NT2/D1 (cell line): ENCODE results near the gene SMC2.
A peak's percentile ranks its signal among the peaks of the same experiment; 100 is the strongest.

Experiments
- DNase-seq: peaks from one replicate; pipeline ENCODE4 v3.0.0-alpha.2; 2011; ENCODE audit warnings: low read depth, low spot score
- H3K27me3 ChIP-seq: 2 replicates; pipeline ENCODE4 v1.6.0; 2011; ENCODE audit warnings: mild to moderate bottlenecking; ENCODE audit not compliant: insufficient read length, insufficient read depth
- H3K36me3 ChIP-seq: 2 replicates; pipeline ENCODE4 v1.6.1; 2011; ENCODE audit warnings: mild to moderate bottlenecking, low read length, mixed read lengths; ENCODE audit not compliant: insufficient read depth, insufficient read length
- H3K4me1 ChIP-seq: 2 replicates; pipeline ENCODE4 v1.5.1; 2011; ENCODE audit not compliant: insufficient read depth, insufficient read length
- H3K4me3 ChIP-seq: 2 replicates; pipeline ENCODE4 v1.5.1; 2011; ENCODE audit warnings: low read depth; ENCODE audit not compliant: insufficient read length
- H3K9ac ChIP-seq: 2 replicates; pipeline ENCODE4 v1.6.0; 2011; ENCODE audit warnings: low read depth; ENCODE audit not compliant: insufficient read length
- H3K9me3 ChIP-seq: 2 replicates; pipeline ENCODE4 v1.5.1; 2011; ENCODE audit warnings: mild to moderate bottlenecking, low read length; ENCODE audit not compliant: insufficient read depth
- SUZ12 ChIP-seq: IDR thresholded peaks from 2 replicates; pipeline ENCODE4 v1.6.1; 2011; ENCODE audit not compliant: insufficient read length, insufficient read depth; ENCODE audit errors: extremely low read depth
- YY1 ChIP-seq: IDR thresholded peaks from 2 replicates; pipeline ENCODE4 v1.6.1; 2011; ENCODE audit not compliant: insufficient read length, insufficient read depth
- ZNF274 ChIP-seq: IDR thresholded peaks from 2 replicates; pipeline ENCODE4 v1.6.1; 2011; ENCODE audit warnings: mild to moderate bottlenecking, low read depth, low read length

The SMC2 gene

GRCh38 chr9:104142799-104143549, 48.9 kb downstream of the SMC2 start:
- H3K36me3 ChIP-seq, result peaks cover 35% of the 10 kb centered on the region
- no peak overlapping the region for H3K4me3 ChIP-seq
- no peak overlapping the region for H3K9ac ChIP-seq
- no peaks in the 10 kb centered on the region for H3K27me3 ChIP-seq
- TF ChIP-seq ZNF274, result no peak
- TF ChIP-seq YY1, result no peak
- no peak for TF ChIP-seq SUZ12
- DNase-seq, result no peak
- no peaks in the 10 kb centered on the region for H3K4me1 ChIP-seq
- H3K9me3 ChIP-seq, result no peaks in the 10 kb centered on the region

- no peak for DNase-seq
- H3K36me3 ChIP-seq, result peaks cover 34% of the 10 kb centered on the region
- TF ChIP-seq SUZ12, result no peak
- no peak for TF ChIP-seq ZNF274
- no peak for TF ChIP-seq YY1
- H3K9ac ChIP-seq, result no peak overlapping the region
- H3K27me3 ChIP-seq, result no peaks in the 10 kb centered on the region
- no peak overlapping the region for H3K4me3 ChIP-seq
- H3K4me1 ChIP-seq, result no peaks in the 10 kb centered on the region
- H3K9me3 ChIP-seq, result no peaks in the 10 kb centered on the region
Measured at GRCh38 chr9:104143550-104143910, 49.4 kb downstream of the SMC2 start.

- Histone ChIP-seq H3K4me3 (no peak overlapping the region), H3K4me1 (no peaks in the 10 kb centered on the region), H3K9ac (no peak overlapping the region), H3K27me3 (no peaks in the 10 kb centered on the region), H3K9me3 (no peaks in the 10 kb centered on the region), H3K36me3 (peaks cover 34% of the 10 kb centered on the region)
- TF ChIP-seq ZNF274 (no peak), YY1 (no peak), SUZ12 (no peak)
- DNase-seq, result no peak
Measured at GRCh38 chr9:104144336-104144735, 50.2 kb downstream of the SMC2 start.

GRCh38 chr9:104173067-104173466, 79.0 kb downstream of the SMC2 start:
- Histone ChIP-seq H3K4me3 (no peak overlapping the region), H3K4me1 (no peaks in the 10 kb centered on the region), H3K9ac (no peak overlapping the region), H3K9me3 (no peaks in the 10 kb centered on the region), H3K27me3 (no peaks in the 10 kb centered on the region), H3K36me3 (no peaks in the 10 kb centered on the region)
- no peak for DNase-seq
- no peak for TF ChIP-seq SUZ12
- TF ChIP-seq ZNF274, result no peak
- no peak for TF ChIP-seq YY1

- DNase-seq, result peak; percentile 5
- Histone ChIP-seq H3K36me3 (no peaks in the 10 kb centered on the region), H3K4me3 (no peak overlapping the region), H3K4me1 (no peaks in the 10 kb centered on the region), H3K9me3 (no peaks in the 10 kb centered on the region), H3K9ac (no peak overlapping the region), H3K27me3 (no peaks in the 10 kb centered on the region)
- TF ChIP-seq SUZ12, result no peak
Measured at GRCh38 chr9:104177003-104177611, 83.0 kb downstream of the SMC2 start.

GRCh38 chr9:104177676-104178075, 83.6 kb downstream of the SMC2 start:
- H3K36me3 ChIP-seq, result no peaks in the 10 kb centered on the region
- no peak for DNase-seq
- H3K4me1 ChIP-seq, result no peaks in the 10 kb centered on the region
- TF ChIP-seq YY1 (no peak), ZNF274 (no peak), SUZ12 (no peak)
- no peaks in the 10 kb centered on the region for H3K9me3 ChIP-seq
- no peak overlapping the region for H3K9ac ChIP-seq
- H3K4me3 ChIP-seq, result no peak overlapping the region
- no peaks in the 10 kb centered on the region for H3K27me3 ChIP-seq
